ENCODE measurements around the gene XAGE2. TPM values are rescaled to one million over a fixed set of nuclear protein-coding genes. Genes with fewer than 3 reads are reported as not detected.

XAGE2 gene
- total and polyA plus RNA-seq, 8 donors: 0.24 to 3.1 (median 0.65) TPM; not detected in 3

GRCh38 chrX:52410439-52411394 is 41.9 kb downstream of the XAGE2 start:
- no peak for TF ChIP-seq CTCF (IDR thresholded peaks at IDR 0.05)
- Histone ChIP-seq H3K36me3 (no peaks in the 10 kb centered on the region), H3K4me1 (no peaks in the 10 kb centered on the region), H3K4me3 (no peak overlapping the region), H3K27ac (peak overlapping the region in 1 of 2 donors; percentile 39), H3K27me3 (peaks cover 0 to 9% of the 10 kb centered on the region in 2 donors), H3K9me3 (no peaks in the 10 kb centered on the region)
- peak; percentile 78 for ATAC-seq
- intact Hi-C loops (cut with DNase I): no loop called here
- no peak for DNase-seq

DNA sequence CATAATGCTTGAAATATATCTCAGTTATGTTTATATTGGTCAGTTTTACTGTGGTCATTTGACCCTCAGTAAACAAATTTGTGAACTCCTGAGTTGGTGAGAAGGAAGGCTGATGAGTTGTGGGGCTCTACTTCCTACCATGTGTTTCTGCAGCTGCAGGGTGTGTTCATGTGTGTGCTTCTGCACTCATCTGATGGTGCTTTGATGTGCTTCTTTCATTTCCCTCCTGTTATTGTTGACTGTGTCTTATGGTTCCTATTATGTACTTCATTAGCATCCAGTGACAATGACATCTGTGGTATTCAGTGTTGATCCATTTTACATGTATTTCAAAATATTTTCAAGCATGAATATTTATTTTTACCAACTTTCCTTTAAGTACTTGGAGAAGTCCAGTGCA is 46.5 kb downstream of the XAGE2 start:
- peaks cover 0 to 3% of the 10 kb centered on the region in 2 donors for H3K27me3 ChIP-seq
- intact Hi-C loops (cut with DNase I): no loop called here
- no peak for DNase-seq
- no peaks in the 10 kb centered on the region for H3K36me3 ChIP-seq
- ATAC-seq: no peak
- no peaks in the 10 kb centered on the region for H3K9me3 ChIP-seq
- H3K4me3 ChIP-seq: no peak overlapping the region
- no peak overlapping the region for H3K27ac ChIP-seq
- H3K4me1 ChIP-seq: no peaks in the 10 kb centered on the region
- TF ChIP-seq CTCF (IDR thresholded peaks at IDR 0.05): no peak

DNA sequence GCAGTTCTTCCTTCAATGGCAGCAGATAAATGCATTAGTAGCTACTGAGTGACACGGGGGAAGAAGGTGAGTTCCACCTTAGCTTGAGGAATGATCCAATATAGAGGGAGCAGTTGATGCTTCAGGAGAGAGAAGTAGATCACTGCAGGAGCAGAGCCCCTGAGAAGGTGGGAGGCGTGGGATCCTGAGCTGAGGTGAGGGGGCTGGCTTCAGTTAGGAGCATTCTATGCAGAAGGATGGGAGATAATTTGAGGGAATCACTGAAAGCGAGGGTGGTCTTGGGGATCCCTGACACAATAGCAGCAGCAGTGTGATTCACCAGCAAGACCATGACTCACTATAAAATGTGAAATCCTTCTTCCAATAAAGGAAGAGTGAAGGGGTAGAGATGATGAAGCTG is 48.0 kb downstream of the XAGE2 start:
- Histone ChIP-seq H3K27ac (no peak overlapping the region), H3K4me1 (peaks cover 0 to 2% of the 10 kb centered on the region in 2 donors), H3K27me3 (peaks cover 0 to 3% of the 10 kb centered on the region in 2 donors), H3K9me3 (no peaks in the 10 kb centered on the region), H3K36me3 (no peaks in the 10 kb centered on the region), H3K4me3 (no peak overlapping the region)
- DNase-seq: no peak
- ATAC-seq: no peak
- no peak for TF ChIP-seq CTCF (IDR thresholded peaks at IDR 0.05)
- intact Hi-C loops (cut with DNase I): no loop called here

DNA sequence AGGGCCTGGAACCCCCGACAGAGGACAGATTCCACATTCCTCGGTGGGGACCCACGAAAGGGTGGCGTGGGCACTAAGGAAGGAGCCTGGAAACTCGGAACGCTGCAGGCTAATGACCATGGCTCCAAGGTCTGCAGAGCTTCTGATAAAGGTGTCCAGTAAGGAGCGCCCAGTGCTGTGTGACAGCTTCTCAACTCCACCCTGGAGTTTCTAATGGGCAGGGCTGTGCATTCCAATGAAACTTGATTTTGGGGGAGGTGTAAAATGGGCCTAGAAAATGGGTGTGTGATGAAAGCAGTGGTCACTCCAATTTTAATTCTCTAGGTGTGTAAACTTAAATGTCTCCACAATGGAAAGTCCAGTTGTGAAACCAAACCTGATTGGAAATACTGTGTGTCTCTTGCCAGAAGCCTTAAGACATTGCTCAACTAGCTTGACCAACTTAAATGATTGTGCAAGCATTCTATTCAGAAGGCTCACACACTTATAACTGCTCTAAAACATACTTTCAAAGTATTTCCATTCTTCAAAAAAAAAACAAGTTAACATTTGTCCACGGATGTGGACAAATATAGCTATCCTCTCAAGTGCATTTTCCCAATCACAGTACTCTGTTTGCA is 52.1 kb downstream of the XAGE2 start:
- peak; percentile 79 for ATAC-seq
- intact Hi-C loops (cut with DNase I): no loop called here
- Histone ChIP-seq H3K4me1 (peaks cover 0 to 2% of the 10 kb centered on the region in 2 donors), H3K9me3 (no peaks in the 10 kb centered on the region), H3K27ac (no peak overlapping the region), H3K27me3 (peaks cover 0 to 3% of the 10 kb centered on the region in 2 donors), H3K4me3 (no peak overlapping the region), H3K36me3 (no peaks in the 10 kb centered on the region)
- peak in 1 of 4 donors; percentile 26 for DNase-seq
- no peak for TF ChIP-seq CTCF (IDR thresholded peaks at IDR 0.05)

DNA sequence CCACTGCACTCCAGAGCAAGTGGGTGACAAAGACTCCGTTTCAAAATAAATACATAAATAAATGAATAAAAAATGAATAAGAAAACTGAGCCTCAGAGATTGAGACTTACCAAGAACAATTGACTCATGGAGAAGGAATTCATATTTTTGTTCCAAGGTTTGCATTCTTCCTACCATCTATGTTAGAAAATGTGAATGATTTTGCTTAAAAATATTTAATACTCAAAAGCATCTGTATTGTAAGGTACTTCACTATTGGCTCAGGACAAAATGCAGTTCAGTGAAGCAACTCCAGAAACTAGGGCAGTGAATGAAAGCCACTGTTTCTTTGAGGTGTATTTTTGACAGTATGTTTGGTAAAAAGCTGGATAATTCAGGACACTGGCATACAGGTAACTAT is 54.1 kb downstream of the XAGE2 start:
- ATAC-seq (no peak), DNase-seq (no peak)
- Histone ChIP-seq H3K36me3 (no peaks in the 10 kb centered on the region), H3K27me3 (peaks cover 0 to 3% of the 10 kb centered on the region in 2 donors), H3K4me3 (no peak overlapping the region), H3K4me1 (peaks cover 0 to 2% of the 10 kb centered on the region in 2 donors), H3K27ac (no peak overlapping the region), H3K9me3 (no peaks in the 10 kb centered on the region)
- intact Hi-C loops (cut with DNase I): no loop called here
- TF ChIP-seq CTCF (IDR thresholded peaks at IDR 0.05): no peak
